ENCODE results near the gene CLCN3. TPM values are rescaled to one million over a fixed set of nuclear protein-coding genes. Genes with fewer than 3 reads are reported as not detected.

The CLCN3 gene
- total and polyA plus RNA-seq, 9 of the 15 experiments (the other 6 are each of a cell fraction or from before 2014, with no cell fraction given) = 12.7 to 60.6 (median 38.5) TPM

DNA sequence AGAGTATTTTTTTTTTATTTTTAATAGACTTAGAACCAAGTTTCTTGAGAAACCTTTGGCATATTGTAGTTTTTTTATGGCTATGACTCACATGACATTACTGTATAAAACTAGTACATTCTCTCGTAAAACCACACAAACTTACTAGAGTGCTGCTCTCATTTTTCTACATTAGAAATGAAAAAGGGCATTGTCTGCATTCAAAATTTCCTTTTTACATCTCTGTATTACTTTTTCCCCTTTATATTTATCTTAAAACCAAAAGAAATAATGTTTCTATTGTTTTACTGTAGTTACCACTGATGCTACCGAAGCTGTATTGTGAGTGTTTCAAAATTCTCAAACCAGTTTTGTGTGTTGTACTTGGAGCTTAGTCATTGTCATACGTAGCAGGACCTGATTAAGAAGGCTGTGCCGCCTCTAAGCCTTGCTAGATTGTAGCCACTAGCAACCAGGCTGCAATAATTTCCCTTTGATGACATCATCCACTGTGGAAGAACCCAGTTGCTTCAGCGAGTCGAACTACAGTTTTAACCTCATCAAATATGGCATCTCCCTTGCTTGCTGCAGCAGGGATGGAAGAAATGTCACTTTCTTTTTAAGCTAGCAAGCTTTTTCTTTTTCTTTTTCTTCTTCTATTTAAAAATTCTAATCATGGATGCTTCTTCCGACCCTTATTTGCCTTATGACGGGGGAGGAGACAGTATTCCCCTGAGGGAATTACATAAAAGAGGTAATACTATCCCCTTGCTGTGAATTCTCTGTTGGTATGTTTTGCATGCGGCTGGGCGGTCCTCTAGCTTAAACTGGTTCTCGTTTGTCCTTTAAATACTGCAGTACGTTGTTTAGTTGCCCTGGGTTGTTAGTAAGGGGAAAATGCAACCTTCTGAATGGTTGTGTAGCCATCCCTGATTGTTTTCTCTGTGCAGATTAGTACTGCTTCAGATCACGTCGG lies 39.6 kb downstream of the CLCN3 start (continued):
- TF ChIP-seq, protein P1, sequence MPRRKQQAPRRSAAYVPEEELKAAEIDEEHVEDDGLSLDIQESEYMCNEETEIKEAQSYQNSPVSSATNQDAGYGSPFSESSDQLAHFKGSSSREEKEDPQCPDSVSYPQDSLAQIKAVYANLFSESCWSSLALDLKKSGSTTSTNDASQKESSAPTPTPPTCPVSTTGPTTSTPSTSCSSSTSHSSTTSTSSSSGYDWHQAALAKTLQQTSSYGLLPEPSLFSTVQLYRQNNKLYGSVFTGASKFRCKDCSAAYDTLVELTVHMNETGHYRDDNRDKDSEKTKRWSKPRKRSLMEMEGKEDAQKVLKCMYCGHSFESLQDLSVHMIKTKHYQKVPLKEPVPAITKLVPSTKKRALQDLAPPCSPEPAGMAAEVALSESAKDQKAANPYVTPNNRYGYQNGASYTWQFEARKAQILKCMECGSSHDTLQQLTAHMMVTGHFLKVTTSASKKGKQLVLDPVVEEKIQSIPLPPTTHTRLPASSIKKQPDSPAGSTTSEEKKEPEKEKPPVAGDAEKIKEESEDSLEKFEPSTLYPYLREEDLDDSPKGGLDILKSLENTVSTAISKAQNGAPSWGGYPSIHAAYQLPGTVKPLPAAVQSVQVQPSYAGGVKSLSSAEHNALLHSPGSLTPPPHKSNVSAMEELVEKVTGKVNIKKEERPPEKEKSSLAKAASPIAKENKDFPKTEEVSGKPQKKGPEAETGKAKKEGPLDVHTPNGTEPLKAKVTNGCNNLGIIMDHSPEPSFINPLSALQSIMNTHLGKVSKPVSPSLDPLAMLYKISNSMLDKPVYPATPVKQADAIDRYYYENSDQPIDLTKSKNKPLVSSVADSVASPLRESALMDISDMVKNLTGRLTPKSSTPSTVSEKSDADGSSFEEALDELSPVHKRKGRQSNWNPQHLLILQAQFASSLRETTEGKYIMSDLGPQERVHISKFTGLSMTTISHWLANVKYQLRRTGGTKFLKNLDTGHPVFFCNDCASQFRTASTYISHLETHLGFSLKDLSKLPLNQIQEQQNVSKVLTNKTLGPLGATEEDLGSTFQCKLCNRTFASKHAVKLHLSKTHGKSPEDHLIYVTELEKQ (CRISPR knock-in tag; IDR thresholded peaks at IDR 0.05) = no peak
- TF ChIP-seq ESRRA (IDR thresholded peaks at IDR 0.05; ENCODE audit: borderline replicate concordance, low read depth) (no peak), TCF7 (IDR thresholded peaks at IDR 0.05; ENCODE audit: borderline replicate concordance) (peak; percentile 54; the same call in 1 of the 2 replicates), RBM39 (optimal IDR thresholded peaks at IDR 0.05; ENCODE audit: low read depth, low read length) (no peak), SMAD2 (IDR thresholded peaks at IDR 0.05; ENCODE audit: low read depth, low read length) (no peak), FOXA1 (IDR thresholded peaks at IDR 0.05; ENCODE audit: borderline replicate concordance) (no peak), ZNF830 (CRISPR knock-in tag; IDR thresholded peaks at IDR 0.05) (no peak), LCOR (CRISPR knock-in tag; IDR thresholded peaks at IDR 0.05) (no peak), MTF1 (CRISPR knock-in tag; IDR thresholded peaks at IDR 0.05; ENCODE audit: borderline replicate concordance) (no peak), MEIS2 (IDR thresholded peaks at IDR 0.05; ENCODE audit: partially characterized antibody) (no peak), ZNF124 (CRISPR knock-in tag; IDR thresholded peaks at IDR 0.05) (no peak), ZNF253 (CRISPR knock-in tag; conservative IDR thresholded peaks at IDR 0.05) (no peak), ZNF717 (CRISPR knock-in tag; IDR thresholded peaks at IDR 0.05) (no peak), MCM2 (IDR thresholded peaks at IDR 0.05; ENCODE audit: low read depth) (no peak), CHD2 (IDR thresholded peaks at IDR 0.05; ENCODE audit: low read depth, low read length) (no peak), TEAD1 (CRISPR knock-in tag; IDR thresholded peaks at IDR 0.05) (peak in 1 of 2 experiments; percentile 54; a peak in 1 of 4 replicates), ZNF197 (CRISPR knock-in tag; IDR thresholded peaks at IDR 0.05; ENCODE audit: low read depth) (peak; percentile 34; the same call in 1 of the 2 replicates)
- TF ChIP-seq, protein P2, sequence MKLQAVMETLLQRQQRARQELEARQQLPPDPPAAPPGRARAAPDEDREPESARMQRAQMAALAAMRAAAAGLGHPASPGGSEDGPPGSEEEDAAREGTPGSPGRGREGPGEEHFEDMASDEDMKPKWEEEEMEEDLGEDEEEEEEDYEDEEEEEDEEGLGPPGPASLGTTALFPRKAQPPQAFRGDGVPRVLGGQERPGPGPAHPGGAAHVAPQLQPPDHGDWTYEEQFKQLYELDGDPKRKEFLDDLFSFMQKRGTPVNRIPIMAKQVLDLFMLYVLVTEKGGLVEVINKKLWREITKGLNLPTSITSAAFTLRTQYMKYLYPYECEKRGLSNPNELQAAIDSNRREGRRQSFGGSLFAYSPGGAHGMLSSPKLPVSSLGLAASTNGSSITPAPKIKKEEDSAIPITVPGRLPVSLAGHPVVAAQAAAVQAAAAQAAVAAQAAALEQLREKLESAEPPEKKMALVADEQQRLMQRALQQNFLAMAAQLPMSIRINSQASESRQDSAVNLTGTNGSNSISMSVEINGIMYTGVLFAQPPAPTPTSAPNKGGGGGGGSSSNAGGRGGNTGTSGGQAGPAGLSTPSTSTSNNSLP (IDR thresholded peaks at IDR 0.05; ENCODE audit: borderline replicate concordance, low read depth, low read length) = peak; percentile 87
- TF ChIP-seq, protein P3, sequence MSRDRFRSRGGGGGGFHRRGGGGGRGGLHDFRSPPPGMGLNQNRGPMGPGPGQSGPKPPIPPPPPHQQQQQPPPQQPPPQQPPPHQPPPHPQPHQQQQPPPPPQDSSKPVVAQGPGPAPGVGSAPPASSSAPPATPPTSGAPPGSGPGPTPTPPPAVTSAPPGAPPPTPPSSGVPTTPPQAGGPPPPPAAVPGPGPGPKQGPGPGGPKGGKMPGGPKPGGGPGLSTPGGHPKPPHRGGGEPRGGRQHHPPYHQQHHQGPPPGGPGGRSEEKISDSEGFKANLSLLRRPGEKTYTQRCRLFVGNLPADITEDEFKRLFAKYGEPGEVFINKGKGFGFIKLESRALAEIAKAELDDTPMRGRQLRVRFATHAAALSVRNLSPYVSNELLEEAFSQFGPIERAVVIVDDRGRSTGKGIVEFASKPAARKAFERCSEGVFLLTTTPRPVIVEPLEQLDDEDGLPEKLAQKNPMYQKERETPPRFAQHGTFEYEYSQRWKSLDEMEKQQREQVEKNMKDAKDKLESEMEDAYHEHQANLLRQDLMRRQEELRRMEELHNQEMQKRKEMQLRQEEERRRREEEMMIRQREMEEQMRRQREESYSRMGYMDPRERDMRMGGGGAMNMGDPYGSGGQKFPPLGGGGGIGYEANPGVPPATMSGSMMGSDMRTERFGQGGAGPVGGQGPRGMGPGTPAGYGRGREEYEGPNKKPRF (IDR thresholded peaks at IDR 0.05; ENCODE audit: low read depth, low read length) = no peak
- TF ChIP-seq, protein P4, sequence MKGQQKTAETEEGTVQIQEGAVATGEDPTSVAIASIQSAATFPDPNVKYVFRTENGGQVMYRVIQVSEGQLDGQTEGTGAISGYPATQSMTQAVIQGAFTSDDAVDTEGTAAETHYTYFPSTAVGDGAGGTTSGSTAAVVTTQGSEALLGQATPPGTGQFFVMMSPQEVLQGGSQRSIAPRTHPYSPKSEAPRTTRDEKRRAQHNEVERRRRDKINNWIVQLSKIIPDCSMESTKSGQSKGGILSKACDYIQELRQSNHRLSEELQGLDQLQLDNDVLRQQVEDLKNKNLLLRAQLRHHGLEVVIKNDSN (CRISPR knock-in tag; IDR thresholded peaks at IDR 0.05) = no peak

All from K562 (cell line).